Measurements from ENCODE around the gene CCDC51.
A peak's percentile ranks its signal among the peaks of the same experiment; 100 is the strongest.
"Not testable (repeated sequence)": the region's sequence is repeated elsewhere in the genome, so short reads cannot be mapped to it uniquely, and the experiment has no call there.

Gene CCDC51

DNA sequence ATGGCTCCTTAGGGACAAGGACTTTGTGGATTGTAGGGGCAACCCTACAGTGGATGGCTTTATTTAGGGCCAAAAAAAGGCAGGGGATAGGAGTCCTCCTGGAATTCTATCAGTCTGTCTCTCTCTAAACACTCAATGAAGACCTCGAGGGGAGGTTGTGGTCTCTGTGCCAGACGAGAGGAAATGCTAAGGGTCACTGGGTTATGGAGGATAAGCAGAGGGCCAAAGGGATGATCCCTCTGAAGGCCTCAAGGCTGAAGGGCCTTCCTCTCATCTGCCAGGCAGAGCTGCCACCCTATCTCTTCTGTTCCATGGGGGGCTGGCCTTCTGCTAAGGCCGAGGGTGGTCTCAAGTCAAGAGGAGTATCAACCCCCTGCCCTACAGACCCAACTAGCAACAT is 37.0 kb downstream of the CCDC51 start:
- Histone ChIP-seq H3K27me3 (replicated peaks) (no peaks in the 10 kb centered on the region), H3K27ac (no peak overlapping the region), H3K36me3 (replicated peaks) (no peaks in the 10 kb centered on the region), H3K4me3 (ENCODE audit: low read depth, low read length) (no peak overlapping the region)
- no peak for DNase-seq
- in situ Hi-C loops (cut with HindIII; ENCODE audit: low pct_ligation_motif_present, low sequenced_read_pairs) = no loop called here
- TF ChIP-seq CTCF (IDR thresholded peaks at IDR 0.05; ENCODE audit: low read depth, low read length, missing control alignments) = no peak

- in situ Hi-C loops (cut with HindIII; ENCODE audit: low pct_ligation_motif_present, low sequenced_read_pairs) = no loop called here
- DNase-seq = peak; percentile 89
- Histone ChIP-seq H3K27ac (no peak overlapping the region), H3K36me3 (replicated peaks) (no peaks in the 10 kb centered on the region), H3K27me3 (replicated peaks) (no peaks in the 10 kb centered on the region), H3K4me3 (ENCODE audit: low read depth, low read length) (no peak overlapping the region)
- TF ChIP-seq CTCF (IDR thresholded peaks at IDR 0.05; ENCODE audit: low read depth, low read length, missing control alignments) = no peak
Observed at GRCh38 chr3:48402281-48402732, 37.6 kb downstream of the CCDC51 start.

DNA sequence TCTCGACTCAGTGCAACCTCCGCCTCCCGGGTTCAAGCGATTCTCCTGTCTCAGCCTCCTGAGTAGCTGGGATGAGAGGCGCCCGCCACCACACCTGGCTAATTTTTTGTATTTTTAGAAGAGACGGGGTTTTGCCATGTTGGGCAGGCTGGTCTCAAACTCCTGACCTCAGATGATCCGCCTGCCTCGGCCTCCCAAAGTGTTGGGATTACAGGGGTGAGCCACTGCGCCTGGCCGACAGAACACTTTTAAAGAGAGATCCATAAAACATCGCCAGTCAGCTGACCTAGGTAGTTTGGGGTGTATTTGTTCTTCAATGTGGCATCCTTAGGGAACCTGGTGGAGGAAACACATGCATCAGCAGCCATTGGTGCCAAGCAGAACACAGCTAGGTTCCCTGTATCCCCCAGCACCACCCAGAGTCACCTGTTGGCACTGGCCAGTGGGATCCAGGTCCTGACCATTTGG is 38.5 kb downstream of the CCDC51 start:
- in situ Hi-C loops (cut with HindIII; ENCODE audit: low pct_ligation_motif_present, low sequenced_read_pairs); H3K27me3 ChIP-seq (replicated peaks); H3K4me3 ChIP-seq (ENCODE audit: low read depth, low read length); H3K36me3 ChIP-seq (replicated peaks); DNase-seq; H3K27ac ChIP-seq: not testable (repeated sequence)

DNA sequence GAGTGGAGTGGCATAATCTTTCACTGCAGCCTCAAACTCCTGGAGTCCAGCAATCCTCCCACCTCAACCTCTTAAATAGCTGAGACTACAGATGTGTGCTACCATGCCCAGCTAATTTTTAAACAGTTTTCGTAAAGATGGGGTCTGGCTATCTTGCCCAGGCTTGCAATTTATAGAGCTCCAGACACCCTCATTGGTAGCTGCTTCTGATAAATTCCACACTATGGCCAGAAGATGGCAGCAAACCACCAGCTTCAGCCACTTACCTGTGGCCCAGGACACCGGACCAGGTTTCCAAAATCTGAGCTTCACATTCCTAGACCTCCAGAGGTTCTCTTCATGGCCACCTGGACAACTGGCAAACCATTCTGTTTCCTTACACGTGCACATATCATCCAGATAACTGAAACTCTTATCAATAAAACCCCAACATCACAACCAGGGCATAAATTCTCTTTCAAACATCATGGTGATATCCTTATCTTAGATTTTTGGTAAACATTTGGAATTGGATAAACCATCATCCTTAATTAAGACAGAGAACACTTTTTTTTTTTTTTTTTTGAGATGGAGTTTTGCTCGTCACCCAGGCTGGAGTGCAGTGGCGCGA is 39.0 kb downstream of the CCDC51 start:
- Histone ChIP-seq H3K36me3 (replicated peaks) (no peaks in the 10 kb centered on the region), H3K27ac (no peak overlapping the region), H3K4me3 (ENCODE audit: low read depth, low read length) (no peak overlapping the region), H3K27me3 (replicated peaks) (no peaks in the 10 kb centered on the region)
- TF ChIP-seq CTCF (IDR thresholded peaks at IDR 0.05; ENCODE audit: low read depth, low read length, missing control alignments) = peak; percentile 82
- in situ Hi-C loops (cut with HindIII; ENCODE audit: low pct_ligation_motif_present, low sequenced_read_pairs) = no loop called here
- peak; percentile 22 for DNase-seq

- no peak for TF ChIP-seq CTCF (IDR thresholded peaks at IDR 0.05; ENCODE audit: low read depth, low read length, missing control alignments)
- H3K27me3 ChIP-seq (replicated peaks) = no peaks in the 10 kb centered on the region
- no peak overlapping the region for H3K27ac ChIP-seq
- H3K4me3 ChIP-seq (ENCODE audit: low read depth, low read length) = no peak overlapping the region
- no peaks in the 10 kb centered on the region for H3K36me3 ChIP-seq (replicated peaks)
- DNase-seq = no peak
- in situ Hi-C loops (cut with HindIII; ENCODE audit: low pct_ligation_motif_present, low sequenced_read_pairs) = no loop called here
Observed at GRCh38 chr3:48399387-48400172, 40.3 kb downstream of the CCDC51 start.

DNA sequence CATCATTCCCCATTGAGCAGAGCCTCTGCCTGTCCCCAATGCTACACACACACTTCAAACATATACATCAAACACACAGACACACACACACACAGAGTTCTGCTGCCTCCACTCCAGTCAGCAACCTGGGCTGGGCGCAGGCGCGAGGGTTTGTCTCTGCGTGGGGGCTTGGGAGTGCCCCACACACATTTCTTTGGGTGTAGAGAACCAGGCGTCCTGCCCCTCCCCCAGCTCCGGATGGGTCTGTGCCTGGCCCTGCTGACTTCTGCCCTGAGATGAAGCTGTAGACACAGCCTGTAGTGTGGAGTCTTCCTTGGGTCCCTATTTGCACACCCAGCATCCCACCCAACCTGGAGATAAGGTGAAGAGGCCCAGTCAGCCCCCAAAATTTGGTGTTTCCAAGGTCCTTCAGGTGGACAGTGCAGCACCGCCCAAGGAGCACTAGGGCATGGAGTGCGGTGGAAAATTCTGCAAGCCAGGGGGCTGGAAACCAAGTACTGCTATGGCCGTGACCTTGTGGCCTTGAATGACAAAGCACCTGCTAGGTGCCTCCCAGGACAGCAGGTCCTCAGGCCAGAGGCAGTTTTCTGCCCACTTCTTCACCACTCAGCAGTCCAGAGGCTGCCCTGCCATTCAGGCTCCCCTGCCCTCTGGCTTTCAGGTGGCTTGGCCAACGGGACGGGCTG is 41.1 kb downstream of the CCDC51 start:
- no peak for TF ChIP-seq CTCF (IDR thresholded peaks at IDR 0.05; ENCODE audit: low read depth, low read length, missing control alignments)
- in situ Hi-C loops (cut with HindIII; ENCODE audit: low pct_ligation_motif_present, low sequenced_read_pairs) = no loop called here

More for the DNA sequence above, 41.1 kb downstream of the CCDC51 start:
- H3K27ac ChIP-seq = no peak overlapping the region
- no peak for DNase-seq
- H3K36me3 ChIP-seq (replicated peaks) = no peaks in the 10 kb centered on the region
- H3K4me3 ChIP-seq (ENCODE audit: low read depth, low read length) = no peak overlapping the region
- H3K27me3 ChIP-seq (replicated peaks) = no peaks in the 10 kb centered on the region

All from brain microvascular endothelial cell (primary cell).